Heart right ventricle (tissue), 16 donors: ENCODE results near the gene SLITRK4. TPM values are rescaled to one million over a fixed set of nuclear protein-coding genes. Genes with fewer than 3 reads are reported as not detected.

ENCODE experiments used
- ATAC-seq, 8 donors: fragments of 200-7000 bp; cut with Tn5 transposase; one replicate each; pipeline ENCODE4 v1.9.1; 2020; ENCODE audit warnings: mild to moderate bottlenecking in 8 of 8, moderate library complexity in 8 of 8, moderate number of reproducible peaks in 1 of 8
- DNase-seq, 2 donors: peaks; one replicate each; pipeline ENCODE4 v3.0.0-alpha.2; 2020
- H3K27ac ChIP-seq, 10 donors: fragments of 200-600 bp; sonication (generic) in 2 of 10; one replicate each; pipeline versions ENCODE4 v1.5.0 to v1.8.0; 2020 to 2022; ENCODE audit warnings: mild to moderate bottlenecking in 3 of 10
- H3K27me3 ChIP-seq, 7 donors: fragments of 200-600 bp; one replicate each; pipeline ENCODE4 v1.8.0; 2021 to 2022; ENCODE audit warnings: mild to moderate bottlenecking in 2 of 7
- H3K36me3 ChIP-seq, 9 donors: fragments of 200-600 bp; sonication (generic) in 1 of 9; one replicate each; pipeline versions ENCODE4 v1.5.0 to v1.8.0; 2020 to 2022; ENCODE audit warnings: mild to moderate bottlenecking in 2 of 9
- H3K4me1 ChIP-seq, 9 donors: fragments of 200-600 bp; sonication (generic) in 1 of 9; one replicate each; pipeline versions ENCODE4 v1.5.0 to v1.8.0; 2020 to 2022; ENCODE audit warnings: mild to moderate bottlenecking in 4 of 9
- H3K4me3 ChIP-seq, 10 donors: fragments of 200-600 bp; sonication (generic) in 2 of 10; one replicate each; pipeline versions ENCODE4 v1.5.0 to v1.8.0; 2020 to 2022; ENCODE audit warnings: mild to moderate bottlenecking in 7 of 10, moderate library complexity in 2 of 10
- H3K9me3 ChIP-seq, 11 donors: fragments of 200-600 bp in 10 of 11; sonication (generic) in 2 of 11; one replicate each; pipeline versions ENCODE4 v1.5.0 to v1.8.0; 2013 to 2022; ENCODE audit warnings: mild to moderate bottlenecking in 2 of 11, control low read depth in 1 of 11, moderate library complexity in 1 of 11
- CTCF ChIP-seq, 9 donors: fragments of 200-600 bp; sonication (generic) in 2 of 9; IDR thresholded peaks; one replicate each; pipeline versions ENCODE4 v1.5.0 to v1.8.0; 2021 to 2022; ENCODE audit warnings: antibody characterized with exemption in 9 of 9, mild to moderate bottlenecking in 5 of 9, moderate library complexity in 1 of 9
- WGBS, 2 donors: extraction: QIAGEN DNeasy Blood & Tissue Kit; methylation state at CpG; one replicate each; pipeline ENCODE4 v1.1.7; 2013; ENCODE audit warnings: inconsistent platforms in 1 of 2; 5-methylcytosine and 5-hydroxymethylcytosine counted together
- intact Hi-C, 10 donors: fragments of 100-400 bp; cut with DNase I; formaldehyde crosslinking; loops; one replicate each; pipeline versions ENCODE4 v1.11.1 to v1.14.2; 2022
- polyA plus RNA-seq, 2 donors: library from polyadenylated mRNA; stranded (reverse); fragments of 200-250 nt; gene quantifications; one replicate each; pipeline ENCODE4 v1.2.3, GENCODE V29; 2013
- total RNA-seq, 10 donors: library from RNA; stranded (reverse); fragmentation: NEBNext Ultra II Directional in 3 of 10; extraction: Animal tissue kit (Norgen Biotek cat#: 25700) in 3 of 10; gene quantifications; one replicate each; pipeline versions ENCODE4 v1.2.1 to v1.2.4, GENCODE V29; 2021 to 2023
- donor health status: Arrhythmogenic right ventricular cardiomyopathy.
- donor health status: ischemic (EF 13 %, LVEDD 7.1; RV severe dilation, severe dysfunction).
- donor health status: healthy with polysubstance abuse.
- donor health status: DM: no; HTN: yes; CAD: no.
- donor health status: DM: no; HTN: no; CAD: no.
- donor health status: ischemic (EF 25% LVEDD 6.9; RV normal size, moderate dysfunction).
- donor health status: ischemic (EF 25% LVEDD 5.7; RV mildly dilated, moderate dysfunction).
- donor health status: healthy.
- donor health status: DM: yes; HTN: yes; CAD: no.
- donor health status: Ischemic cardiomyopathy.
- donor health status: ischemic (EF 35%, LVEDD 5.7; RV mildly dilated, moderate dysfunction).
- donor health status: nonischemic (EF 11% LVEDD 7.7; RV severe dilation, severe dysfunction).
- donor health status: DM: yes; HTN: yes; CAD: no.
- donor health status: PGD.
- donor health status: ischemic (EF 29% LVEDD 5.4; RV normal size, mild dysfunction).
- donor health status: nonischemic (EF 23%, LVEDD 6.1; RV moderate dilation, normal function).

Gene SLITRK4
- total and polyA plus RNA-seq, 12 donors, result 0.16 to 15.6 (median 0.61) TPM

- Histone ChIP-seq H3K4me1 (no peaks in the 10 kb centered on the region), H3K27me3 (peaks cover 0 to 5% (median 0%) of the 10 kb centered on the region in 7 donors), H3K27ac (no peak overlapping the region), H3K4me3 (no peak overlapping the region), H3K36me3 (no peaks in the 10 kb centered on the region), H3K9me3 (no peaks in the 10 kb centered on the region)
- intact Hi-C loops, result loop anchor here in 2 of 10 donors (10.0 kb wide), 1 partner anchor 1530 kb away; no protein-coding TSS in a partner anchor
- TF ChIP-seq CTCF (IDR thresholded peaks at IDR 0.05), result peak in 7 of 9 donors; percentile 33 to 57 (median 45)
- DNase-seq, result no peak
- 38% methylated on average over 5 of the region's 5 CpGs for WGBS, 2 donors
- no peak for ATAC-seq
These were observed 28.4 kb upstream of the SLITRK4 start for GRCh38 chrX:143664302-143664701.

GRCh38 chrX:143663755-143664154 is 27.9 kb upstream of the SLITRK4 start:
- H3K9me3 ChIP-seq, result no peaks in the 10 kb centered on the region
- no peak overlapping the region for H3K4me3 ChIP-seq
- no peak for TF ChIP-seq CTCF (IDR thresholded peaks at IDR 0.05)
- H3K27ac ChIP-seq, result no peak overlapping the region
- intact Hi-C loops, result loop anchor here in 2 of 10 donors (10.0 kb wide), 1 partner anchor 1531 kb away; no protein-coding TSS in a partner anchor
- H3K36me3 ChIP-seq, result no peaks in the 10 kb centered on the region
- peaks cover 0 to 5% (median 0%) of the 10 kb centered on the region in 7 donors for H3K27me3 ChIP-seq
- no peaks in the 10 kb centered on the region for H3K4me1 ChIP-seq
- ATAC-seq, result no peak
- no peak for DNase-seq
- WGBS, 2 donors, result 50 to 64% methylated on average over 5 of the region's 5 CpGs

- TF ChIP-seq CTCF (IDR thresholded peaks at IDR 0.05), result no peak
- no peak overlapping the region for H3K4me3 ChIP-seq
- H3K9me3 ChIP-seq, result no peaks in the 10 kb centered on the region
- intact Hi-C loops, result loop anchor here in 2 of 10 donors (10.0 kb wide), 1 partner anchor 1534 kb away; no protein-coding TSS in a partner anchor
- DNase-seq, result no peak
- peaks cover 0 to 5% (median 0%) of the 10 kb centered on the region in 7 donors for H3K27me3 ChIP-seq
- no peak for ATAC-seq
- H3K27ac ChIP-seq, result no peak overlapping the region
- H3K4me1 ChIP-seq, result no peaks in the 10 kb centered on the region
- no peaks in the 10 kb centered on the region for H3K36me3 ChIP-seq
These were observed 25.4 kb upstream of the SLITRK4 start for GRCh38 chrX:143661286-143661685.

- H3K27ac ChIP-seq, result no peak overlapping the region
- H3K9me3 ChIP-seq, result no peaks in the 10 kb centered on the region
- ATAC-seq, result no peak
- DNase-seq, result no peak
- no peak overlapping the region for H3K4me3 ChIP-seq
- H3K4me1 ChIP-seq, result no peaks in the 10 kb centered on the region
- no peaks in the 10 kb centered on the region for H3K36me3 ChIP-seq
- H3K27me3 ChIP-seq, result peaks cover 0 to 5% (median 0%) of the 10 kb centered on the region in 7 donors
- 39 to 42% methylated on average over 2 of the region's 2 CpGs for WGBS, 2 donors
- intact Hi-C loops, result no loop called here
- TF ChIP-seq CTCF (IDR thresholded peaks at IDR 0.05), result peak in 1 of 9 donors; percentile 24
These were observed 12.8 kb upstream of the SLITRK4 start for GRCh38 chrX:143648705-143649104.
